Natural killer cell (primary cell): ENCODE results near the gene CAPN8. TPM values are rescaled to one million over a fixed set of nuclear protein-coding genes. Genes with fewer than 3 reads are reported as not detected.

Experiments used
- ATAC-seq, 3 donors: fragments of 150-1000 bp in 2 of 3; fragments of 200-7000 bp in 1 of 3; cut with Tn5 transposase; 1 replicate in 1 of 3; 2 replicates in 2 of 3; pipeline ENCODE4 v1.10.0; 2021; ENCODE audit warnings: mild to moderate bottlenecking in 2 of 3, moderate library complexity in 2 of 3
- DNase-seq, 2 donors: peaks; one replicate each; pipeline versions ENCODE4 v3.0.0 to v3.0.0-alpha.2; 2013 to 2021; ENCODE audit warnings: mixed read lengths in 1 of 2
- H3K27ac ChIP-seq: one replicate; pipeline ENCODE4 v1.5.1; 2013; ENCODE audit warnings: mild to moderate bottlenecking, low read length
- H3K27me3 ChIP-seq: one replicate; pipeline ENCODE4 v1.6.1; 2013; ENCODE audit warnings: low read length; ENCODE audit not compliant: control insufficient read depth, insufficient read depth
- H3K36me3 ChIP-seq: one replicate; pipeline ENCODE4 v1.6.1; 2013; ENCODE audit warnings: low read length; ENCODE audit not compliant: control insufficient read depth, insufficient read depth
- H3K4me1 ChIP-seq: one replicate; pipeline ENCODE4 v1.6.1; 2013; ENCODE audit warnings: low read length; ENCODE audit not compliant: control insufficient read depth, insufficient read depth
- H3K4me3 ChIP-seq: one replicate; pipeline ENCODE4 v1.5.1; 2013; ENCODE audit warnings: low read length
- H3K9me3 ChIP-seq: one replicate; pipeline ENCODE4 v1.6.1; 2013; ENCODE audit warnings: low read length; ENCODE audit not compliant: control insufficient read depth, insufficient read depth
- H3K27ac Mint-ChIP-seq, 2 donors: one replicate each; pipeline ENCODE4 v1.8.0; 2022; ENCODE audit warnings: mild to moderate bottlenecking in 2 of 2, mixed read lengths in 2 of 2, moderate library complexity in 1 of 2
- H3K27me3 Mint-ChIP-seq, 2 donors: one replicate each; pipeline ENCODE4 v1.8.0; 2022; ENCODE audit warnings: low read depth in 2 of 2, mixed read lengths in 2 of 2
- H3K36me3 Mint-ChIP-seq: one replicate; pipeline ENCODE4 v1.8.0; 2022; ENCODE audit warnings: mixed read lengths
- H3K4me1 Mint-ChIP-seq, 2 donors: one replicate each; pipeline ENCODE4 v1.8.0; 2022; ENCODE audit warnings: mixed read lengths in 2 of 2
- H3K4me3 Mint-ChIP-seq: one replicate; pipeline ENCODE4 v1.8.0; 2022; ENCODE audit warnings: mild to moderate bottlenecking, moderate library complexity, mixed read lengths
- H3K9me3 Mint-ChIP-seq, 2 donors: one replicate each; pipeline ENCODE4 v1.8.0; 2022; ENCODE audit warnings: mixed read lengths in 2 of 2
- CTCF ChIP-seq: fragments of 200-600 bp; IDR thresholded peaks from one replicate; pipeline ENCODE4 v1.8.0; 2022; ENCODE audit warnings: antibody characterized with exemption
- WGBS: methylation state at CpG from one replicate; pipeline ENCODE4 v1.1.7; 2013; ENCODE audit warnings: missing lambda C conversion rate; ENCODE audit not compliant: insufficient coverage; 5-methylcytosine and 5-hydroxymethylcytosine counted together
- intact Hi-C: fragments of 100-400 bp; cut with micrococcal nuclease; formaldehyde crosslinking; loops from one replicate; pipeline ENCODE4 v1.14.2; 2022
- total RNA-seq, 4 donors: library from RNA; stranded (reverse); fragments of 120-200 nt in 1 of 4; gene quantifications; one replicate each; pipeline versions ENCODE4 v1.2.3 to v1.2.4, GENCODE V29; 2013 to 2022

The CAPN8 gene
- total RNA-seq, 3 donors from 2014 or later (not counting 1 experiment from before 2014, with no cell fraction given): 0.18 to 6.7 (median 0.84) TPM

GRCh38 chr1:223709598-223709997, 44.1 kb upstream of the CAPN8 start:
- no peak for DNase-seq
- WGBS: 94% methylated on average over 3 of the region's 3 CpGs
- Mint-ChIP-seq H3K4me3 (peak overlapping the region; percentile 31), H3K4me1 (peaks cover 31 to 37% of the 10 kb centered on the region in 2 donors), H3K27me3 (no peaks in the 10 kb centered on the region), H3K27ac (no peak overlapping the region), H3K9me3 (no peaks in the 10 kb centered on the region), H3K36me3 (no peaks in the 10 kb centered on the region)
- no peak overlapping the region for H3K4me3 ChIP-seq
- H3K9me3 ChIP-seq: no peaks in the 10 kb centered on the region
- H3K36me3 ChIP-seq: no peaks in the 10 kb centered on the region
- no peak for TF ChIP-seq CTCF
- no peak for ATAC-seq
- peaks cover 25% of the 10 kb centered on the region for H3K4me1 ChIP-seq
- H3K27ac ChIP-seq: no peak overlapping the region
- no peaks in the 10 kb centered on the region for H3K27me3 ChIP-seq
- intact Hi-C loops: no loop called here

GRCh38 chr1:223708651-223709268, 43.3 kb upstream of the CAPN8 start:
- H3K36me3 ChIP-seq: no peaks in the 10 kb centered on the region
- Mint-ChIP-seq H3K27me3 (no peaks in the 10 kb centered on the region), H3K9me3 (no peaks in the 10 kb centered on the region), H3K36me3 (no peaks in the 10 kb centered on the region), H3K4me1 (peaks cover 26 to 31% of the 10 kb centered on the region in 2 donors), H3K27ac (no peak overlapping the region), H3K4me3 (peak overlapping the region; percentile 7)
- DNase-seq (no peak), ATAC-seq (no peak)
- H3K4me3 ChIP-seq: no peak overlapping the region
- H3K27ac ChIP-seq: no peak overlapping the region
- H3K4me1 ChIP-seq: peaks cover 17% of the 10 kb centered on the region
- 97% methylated on average over 3 of the region's 3 CpGs for WGBS
- intact Hi-C loops: no loop called here
- no peaks in the 10 kb centered on the region for H3K9me3 ChIP-seq
- no peaks in the 10 kb centered on the region for H3K27me3 ChIP-seq
- TF ChIP-seq CTCF: no peak

- 85% methylated on average over 5 of the region's 5 CpGs for WGBS
Measured at GRCh38 chr1:223708001-223708359, 42.5 kb upstream of the CAPN8 start.

More at GRCh38 chr1:223708001-223708359, 42.5 kb upstream of the CAPN8 start:
- Histone ChIP-seq H3K36me3 (no peaks in the 10 kb centered on the region), H3K27me3 (no peaks in the 10 kb centered on the region), H3K4me3 (no peak overlapping the region), H3K4me1 (peaks cover 9% of the 10 kb centered on the region), H3K27ac (no peak overlapping the region), H3K9me3 (no peaks in the 10 kb centered on the region)
- peaks cover 19 to 23% of the 10 kb centered on the region in 2 donors for H3K4me1 Mint-ChIP-seq
- H3K27ac Mint-ChIP-seq: no peak overlapping the region
- DNase-seq: no peak
- ATAC-seq: no peak
- H3K9me3 Mint-ChIP-seq: no peaks in the 10 kb centered on the region
- no peak overlapping the region for H3K4me3 Mint-ChIP-seq
- intact Hi-C loops: no loop called here
- H3K36me3 Mint-ChIP-seq: no peaks in the 10 kb centered on the region
- H3K27me3 Mint-ChIP-seq: no peaks in the 10 kb centered on the region
- TF ChIP-seq CTCF: no peak
